K562 (cell line): ENCODE results near the gene ZNF275. TPM values are rescaled to one million over a fixed set of nuclear protein-coding genes. Genes with fewer than 3 reads are reported as not detected.

Experiments used
- BMI1 ChIP-seq: fragments of 150-350 bp; IDR thresholded peaks from 2 replicates; pipeline ENCODE4 v1.6.1; 2014; ENCODE audit warnings: low read length
- C11orf30 ChIP-seq: fragments of 450-650 bp; IDR thresholded peaks from 2 replicates; pipeline ENCODE4 v1.6.1; 2016; ENCODE audit warnings: low read depth, mild to moderate bottlenecking
- CSDE1 ChIP-seq, 2 experiments: fragments of 450-650 bp; IDR thresholded peaks; 2 replicates each; pipeline ENCODE4 v1.6.1; 2016; ENCODE audit warnings: mild to moderate bottlenecking in 1 of 2
- CTCF ChIP-seq, 3 experiments: IDR thresholded peaks in 2 of 3; conservative IDR thresholded peaks in 1 of 3; 2 replicates each; pipeline ENCODE4 v1.5.1; 2011 to 2012; ENCODE audit warnings: low read length in 3 of 3, mild to moderate bottlenecking in 3 of 3, control low read depth in 2 of 3, improper control_type of control experiment in 1 of 3, inconsistent platforms in 1 of 3, low read depth in 1 of 3, mixed read lengths in 1 of 3, moderate library complexity in 1 of 3; ENCODE audit not compliant: insufficient read depth in 2 of 3
- E2F4 ChIP-seq: sonication (generic); formaldehyde crosslinking; IDR thresholded peaks from 2 replicates; pipeline ENCODE4 v1.8.0; 2022; ENCODE audit warnings: mild to moderate bottlenecking, low read depth, missing genetic modification reagents
- ETV1 ChIP-seq: fragments of 450-650 bp; conservative IDR thresholded peaks from 2 replicates; pipeline ENCODE4 v1.6.1; 2016; ENCODE audit warnings: missing genetic modification characterization, control low read depth, low read depth, missing compliant biosample characterization
- ETV5 ChIP-seq: sonication (generic); formaldehyde crosslinking; IDR thresholded peaks from 2 replicates; pipeline ENCODE4 v1.4.0; 2020; ENCODE audit warnings: low read depth, mild to moderate bottlenecking, missing genetic modification reagents
- HMG20B ChIP-seq: fragments of 250-450 bp; sonication (Bioruptor Pico); IDR thresholded peaks from 2 replicates; pipeline ENCODE4 v1.5.0; 2021; ENCODE audit warnings: mild to moderate bottlenecking
- KDM1A ChIP-seq, 2 experiments: fragments of 450-650 bp; IDR thresholded peaks; 2 replicates each; pipeline ENCODE4 v1.6.1; 2016; ENCODE audit warnings: mild to moderate bottlenecking in 2 of 2
- MAFF ChIP-seq: IDR thresholded peaks from 2 replicates; pipeline ENCODE4 v1.6.1; 2012; ENCODE audit warnings: low read length, improper control_type of control experiment
- MEIS2 ChIP-seq: fragments of 450-650 bp; IDR thresholded peaks from 2 replicates; pipeline ENCODE4 v1.6.1; 2014; ENCODE audit warnings: mild to moderate bottlenecking; ENCODE audit not compliant: partially characterized antibody
- MLX ChIP-seq, 2 experiments: fragments of 450-650 bp in 1 of 2; sonication (generic) in 1 of 2; formaldehyde crosslinking; conservative IDR thresholded peaks; 2 replicates each; pipeline versions ENCODE4 v1.4.0 to v1.8.1; 2020 to 2022; ENCODE audit warnings: mild to moderate bottlenecking in 1 of 2, missing genetic modification reagents in 1 of 2
- MXI1 ChIP-seq: IDR thresholded peaks from 2 replicates; pipeline ENCODE4 v1.6.1; 2011; ENCODE audit warnings: low read depth, mild to moderate bottlenecking, improper control_type of control experiment, low read length
- MYNN ChIP-seq, 2 experiments: sonication (generic); formaldehyde crosslinking in 1 of 2; IDR thresholded peaks; 2 replicates each; pipeline versions ENCODE4 v1.5.0 to v1.6.1; 2016 to 2020; ENCODE audit warnings: antibody characterized with exemption in 1 of 2, missing genetic modification reagents in 1 of 2
- NR2C1 ChIP-seq, 2 experiments: fragments of 450-650 bp; IDR thresholded peaks; 2 replicates each; pipeline ENCODE4 v1.6.1; 2017; ENCODE audit warnings: mild to moderate bottlenecking in 2 of 2, antibody characterized with exemption in 1 of 2, inconsistent platforms in 1 of 2, missing compliant biosample characterization in 1 of 2, missing genetic modification characterization in 1 of 2
- RAD21 ChIP-seq, 2 experiments: fragments of 250-450 bp in 1 of 2; fragments of 450-650 bp in 1 of 2; sonication (Bioruptor Pico) in 1 of 2; formaldehyde crosslinking in 1 of 2; IDR thresholded peaks in 1 of 2; conservative IDR thresholded peaks in 1 of 2; 2 replicates each; pipeline versions ENCODE4 v1.4.0 to v1.8.0; 2020 to 2022; ENCODE audit warnings: mild to moderate bottlenecking in 2 of 2, moderate library complexity in 1 of 2
- RFX1 ChIP-seq: fragments of 450-650 bp; IDR thresholded peaks from 2 replicates; pipeline ENCODE4 v1.6.1; 2016; ENCODE audit warnings: mild to moderate bottlenecking, moderate library complexity
- TFAP4 ChIP-seq: sonication (generic); formaldehyde crosslinking; IDR thresholded peaks from 2 replicates; pipeline ENCODE4 v1.8.0; 2022; ENCODE audit warnings: missing genetic modification reagents, mild to moderate bottlenecking, moderate library complexity, borderline replicate concordance
- VEZF1 ChIP-seq: fragments of 200-800 bp; sonication (Bioruptor generic); IDR thresholded peaks from 2 replicates; pipeline ENCODE4 v1.6.1; 2017; ENCODE audit warnings: missing genetic modification characterization, missing compliant biosample characterization
- ZNF431 ChIP-seq: sonication (generic); formaldehyde crosslinking; IDR thresholded peaks from 2 replicates; pipeline ENCODE4 v1.8.0; 2022; ENCODE audit warnings: mild to moderate bottlenecking, missing genetic modification reagents
- polyA plus RNA-seq, 8 experiments: library from polyadenylated mRNA; depleted of rRNA in 4 of 8; stranded (reverse) in 5 of 8; unstranded in 3 of 8; fragments of >200 nt; fragmentation: Nextera tagmentation in 2 of 8; fragmentation: Illumina TruSeq in 1 of 8; extraction: Ambion mirVana in 2 of 8; extraction: Trizol in 1 of 8; gene quantifications; 2 replicates each; pipeline versions ENCODE4 v1.2.1 to v1.2.3, GENCODE V29; 2011 to 2014; ENCODE audit warnings: inconsistent platforms in 1 of 8, missing spikeins in 1 of 8
- total RNA-seq, 7 experiments: library from RNA; depleted of rRNA in 6 of 7; stranded (reverse); fragments of >200 nt in 6 of 7; fragmentation: Illumina TruSeq in 2 of 7; extraction: Trizol in 2 of 7; gene quantifications; 2 replicates each; pipeline versions ENCODE4 v1.2.1 to v1.2.3, GENCODE V29; 2011 to 2021; ENCODE audit warnings: low replicate concordance in 1 of 7

ZNF275 gene
- total and polyA plus RNA-seq, 9 of the 15 experiments (the other 6 are each of a cell fraction or from before 2014, with no cell fraction given), result 2.1 to 19.1 (median 12.0) TPM

- no peak for TF ChIP-seq HMG20B (CRISPR knock-in tag)
- peak; percentile 67 for TF ChIP-seq VEZF1 (CRISPR knock-in tag)
- TF ChIP-seq MLX (CRISPR knock-in tag; conservative IDR thresholded peaks at IDR 0.05), result no peak
- TF ChIP-seq KDM1A (IDR thresholded peaks at IDR 0.05), result peak; percentile 71 to 73; a peak in 3 of 4 replicates
- peak; percentile 72; the same call in 1 of the 2 replicates for TF ChIP-seq BMI1
- TF ChIP-seq E2F4 (CRISPR knock-in tag), result no peak
- peak; percentile 95 for TF ChIP-seq MYNN (IDR thresholded peaks at IDR 0.05)
- peak; percentile 69; the same call in 1 of the 2 replicates for TF ChIP-seq MYNN (CRISPR knock-in tag; IDR thresholded peaks at IDR 0.05)
- TF ChIP-seq RAD21 (CRISPR knock-in tag; conservative IDR thresholded peaks at IDR 0.05 in 1 of 2, IDR thresholded peaks at IDR 0.05 in 1 of 2), result peak; percentile 63 to 64
- 0 out of 4 replicates have a peak, but pooled peaks of 1 of the 2 experiments have one; percentile 51 for TF ChIP-seq CSDE1 (IDR thresholded peaks at IDR 0.05)
- TF ChIP-seq CTCF (IDR thresholded peaks at IDR 0.05 in 2 of 3, conservative IDR thresholded peaks at IDR 0.05 in 1 of 3; ENCODE audit: insufficient read depth in 2 of 3, low read depth in 1 of 3, low read length in 3 of 3), result peak; percentile 46 to 57 (median 56)
- peak; percentile 55; the same call in 1 of the 2 replicates for TF ChIP-seq TFAP4 (CRISPR knock-in tag)
- TF ChIP-seq MXI1, result peak; percentile 71; the same call in 1 of the 2 replicates
- no peak for TF ChIP-seq NR2C1 (IDR thresholded peaks at IDR 0.05)
- peak; percentile 20; the same call in 1 of the 2 replicates for TF ChIP-seq NR2C1 (tag; IDR thresholded peaks at IDR 0.05)
- TF ChIP-seq ETV5, result peak; percentile 30; the same call in 1 of the 2 replicates
- TF ChIP-seq MEIS2, result peak; percentile 21
- TF ChIP-seq MAFF, result peak; percentile 4; the same call in 1 of the 2 replicates
- TF ChIP-seq ZNF431 (CRISPR knock-in tag), result no peak
- peak; percentile 95 for TF ChIP-seq RFX1
- TF ChIP-seq ETV1, result 0 out of 2 replicates have a peak, but pooled peaks have one; percentile 60
- TF ChIP-seq C11orf30, result peak; percentile 41
Measured at GRCh38 chrX:153381684-153382532, 48.0 kb downstream of the ZNF275 start (continued).
